Colonic mucosa (tissue), 4 donors: ENCODE data around the gene CDIPT. TPM values are rescaled to one million over a fixed set of nuclear protein-coding genes. Genes with fewer than 3 reads are reported as not detected.
A peak's percentile ranks its signal among the peaks of the same experiment; 100 is the strongest.

ENCODE experiments used
- DNase-seq: peaks from one replicate; pipeline ENCODE4 v3.0.0-alpha.2; 2020
- H3K27ac ChIP-seq: fragments of 200-600 bp; one replicate; pipeline ENCODE4 v1.8.0; 2021
- H3K27me3 ChIP-seq: fragments of 200-600 bp; one replicate; pipeline ENCODE4 v1.8.0; 2021
- H3K36me3 ChIP-seq: fragments of 200-600 bp; one replicate; pipeline ENCODE4 v1.8.0; 2021
- H3K4me1 ChIP-seq: fragments of 200-600 bp; one replicate; pipeline ENCODE4 v1.8.0; 2021; ENCODE audit warnings: mild to moderate bottlenecking
- H3K4me3 ChIP-seq: fragments of 200-600 bp; one replicate; pipeline ENCODE4 v1.8.0; 2021
- H3K9ac ChIP-seq, 2 donors: one replicate each; pipeline ENCODE4 v1.7.0; 2013; ENCODE audit warnings: control low read depth in 2 of 2, low read depth in 2 of 2, low read length in 2 of 2
- H3K9me3 ChIP-seq: fragments of 200-600 bp; one replicate; pipeline ENCODE4 v1.8.0; 2021
- CTCF ChIP-seq: fragments of 200-600 bp; IDR thresholded peaks from one replicate; pipeline ENCODE4 v1.8.0; 2022; ENCODE audit warnings: antibody characterized with exemption, mild to moderate bottlenecking
- intact Hi-C: fragments of 100-400 bp; cut with DNase I; formaldehyde crosslinking; loops from one replicate; pipeline ENCODE4 v1.14.1; 2022
- total RNA-seq, 2 donors: library from RNA; stranded (reverse); fragmentation: NEBNext Ultra II Directional in 1 of 2; extraction: Animal tissue kit (Norgen Biotek cat#: 25700) in 1 of 2; gene quantifications; one replicate each; pipeline ENCODE4 v1.2.1, GENCODE V29; 2021
- donor health status: healthy.
- donor health status: DM: no; HTN: no; CAD: no.
- donor health status: DM: no; HTN: no; CAD: no.

The CDIPT gene
- total RNA-seq, 2 donors from 2014 or later: 58.1 to 62.7 TPM

- Histone ChIP-seq H3K27ac (peak overlapping the region; percentile 86), H3K36me3 (no peaks in the 10 kb centered on the region), H3K4me3 (peak overlapping the region; percentile 89), H3K9me3 (no peaks in the 10 kb centered on the region), H3K4me1 (peaks cover 8% of the 10 kb centered on the region), H3K27me3 (no peaks in the 10 kb centered on the region), H3K9ac (peak overlapping the region in 1 of 2 donors; percentile 84)
- intact Hi-C loops: loop anchor here (5.0 kb wide), 2 partner anchors 144 to 159 kb away; partner anchors contain the start of gene C16orf92
- no peak for TF ChIP-seq CTCF
- DNase-seq: no peak
Observed at GRCh38 chr16:29863669-29863984, 601 bp upstream of the CDIPT start.

GRCh38 chr16:29862383-29862883 is 593 bp downstream of the CDIPT start:
- DNase-seq: peak; percentile 39
- Histone ChIP-seq H3K27ac (peak overlapping the region; percentile 86), H3K36me3 (no peaks in the 10 kb centered on the region), H3K4me3 (peak overlapping the region; percentile 89), H3K9me3 (no peaks in the 10 kb centered on the region), H3K4me1 (peaks cover 8% of the 10 kb centered on the region), H3K9ac (peak overlapping the region; percentile 84 to 86), H3K27me3 (no peaks in the 10 kb centered on the region)
- intact Hi-C loops: loop anchor here (5.0 kb wide), 2 partner anchors 145 to 160 kb away; partner anchors contain the start of gene C16orf92
- no peak for TF ChIP-seq CTCF

DNA sequence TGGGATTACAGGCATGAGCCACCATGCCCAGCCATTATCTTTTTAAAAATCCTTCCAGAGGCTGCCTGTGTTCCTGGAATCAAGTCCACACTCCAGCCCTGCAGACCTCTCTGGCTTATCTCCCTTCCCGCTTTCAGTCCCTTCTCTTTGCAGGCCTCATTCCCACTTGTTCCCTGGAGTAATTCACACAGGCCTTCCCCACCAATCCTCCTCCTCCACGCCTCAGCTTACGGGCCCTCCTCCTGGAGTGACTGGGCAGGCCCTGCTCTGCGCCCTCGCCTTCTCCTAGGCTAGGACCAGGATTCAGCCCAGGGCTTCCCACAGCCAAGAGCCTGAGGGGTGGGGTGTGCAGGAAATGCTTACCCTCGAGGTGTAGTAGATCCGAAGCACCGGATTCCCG is 2.8 kb downstream of the CDIPT start:
- DNase-seq: no peak
- H3K36me3 ChIP-seq: no peaks in the 10 kb centered on the region
- no peak overlapping the region for H3K4me3 ChIP-seq
- H3K9ac ChIP-seq: no peak overlapping the region
- peaks cover 8% of the 10 kb centered on the region for H3K4me1 ChIP-seq
- TF ChIP-seq CTCF: no peak
- no peaks in the 10 kb centered on the region for H3K9me3 ChIP-seq
- no peak overlapping the region for H3K27ac ChIP-seq
- intact Hi-C loops: loop anchor here (5.0 kb wide), 2 partner anchors 147 to 162 kb away; partner anchors contain the start of gene C16orf92
- no peaks in the 10 kb centered on the region for H3K27me3 ChIP-seq

DNA sequence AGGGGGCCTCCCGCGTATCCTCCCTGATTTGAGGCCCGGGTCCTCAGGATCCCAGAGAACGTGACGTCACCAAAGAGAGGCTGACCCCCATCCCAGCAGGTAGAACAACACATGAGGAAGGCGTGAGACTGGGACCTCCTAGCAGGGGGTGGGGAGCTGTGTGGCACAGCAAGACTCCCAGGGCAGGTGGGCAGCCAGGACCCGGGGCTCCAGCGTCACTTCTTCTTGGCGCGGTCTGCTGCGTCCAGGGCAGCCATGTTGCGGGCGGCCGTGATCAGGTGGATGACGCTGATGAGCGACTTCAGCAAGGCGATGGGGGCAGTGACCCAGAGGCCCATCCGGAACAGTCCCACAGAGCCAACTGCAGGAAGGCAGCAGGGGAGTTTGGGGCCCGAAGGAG is 4.1 kb downstream of the CDIPT start:
- H3K9ac ChIP-seq: no peak overlapping the region
- H3K27ac ChIP-seq: no peak overlapping the region
- TF ChIP-seq CTCF: no peak
- H3K27me3 ChIP-seq: no peaks in the 10 kb centered on the region
- H3K4me3 ChIP-seq: no peak overlapping the region
- peaks cover 8% of the 10 kb centered on the region for H3K4me1 ChIP-seq
- intact Hi-C loops: loop anchor here (10.0 kb wide), 1 partner anchor 164 kb away; no protein-coding TSS in a partner anchor
- no peaks in the 10 kb centered on the region for H3K9me3 ChIP-seq
- no peak for DNase-seq
- H3K36me3 ChIP-seq: no peaks in the 10 kb centered on the region

DNA sequence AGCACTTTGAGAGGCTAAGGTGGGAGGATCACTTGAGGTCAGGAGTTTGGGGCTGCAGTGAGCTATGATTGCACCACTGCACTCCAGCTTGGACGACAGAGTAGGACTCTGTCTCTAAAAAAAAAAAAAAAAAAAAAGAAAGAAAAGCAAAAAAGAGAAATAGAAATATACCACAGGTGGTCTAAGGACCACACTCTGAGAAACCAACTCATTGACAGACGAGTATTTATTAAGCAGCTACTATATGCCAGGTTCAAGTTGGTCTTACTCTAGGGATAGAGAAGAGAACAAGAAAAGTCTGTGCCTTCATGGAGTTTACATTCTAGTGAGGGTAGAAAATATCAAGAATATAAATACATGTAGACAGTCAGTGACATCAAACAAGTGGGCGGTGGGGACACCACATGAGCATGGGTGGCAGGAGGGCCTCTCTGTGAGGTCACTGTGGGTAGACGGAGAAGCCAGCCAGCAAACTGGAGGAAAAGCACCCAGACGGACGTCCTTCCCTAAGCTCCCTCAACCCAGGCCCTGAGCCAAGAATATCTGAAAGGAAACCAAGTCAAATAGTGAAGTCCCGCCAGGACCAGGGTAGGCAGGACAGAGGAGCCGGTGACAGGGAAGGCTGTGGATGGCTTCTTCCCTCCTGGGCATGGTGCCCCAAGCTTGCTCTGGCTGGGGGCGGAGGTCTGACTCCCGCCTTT is 4.7 kb downstream of the CDIPT start:
- no peak for TF ChIP-seq CTCF
- intact Hi-C loops: loop anchor here (10.0 kb wide), 1 partner anchor 163 kb away; no protein-coding TSS in a partner anchor
- H3K9ac ChIP-seq: no peak overlapping the region

More for the DNA sequence above, 4.7 kb downstream of the CDIPT start:
- no peaks in the 10 kb centered on the region for H3K27me3 ChIP-seq
- no peaks in the 10 kb centered on the region for H3K36me3 ChIP-seq
- no peaks in the 10 kb centered on the region for H3K9me3 ChIP-seq
- H3K4me1 ChIP-seq: peaks cover 8% of the 10 kb centered on the region
- no peak overlapping the region for H3K4me3 ChIP-seq
- no peak overlapping the region for H3K27ac ChIP-seq
- no peak for DNase-seq
